Neural crest cell (in vitro differentiated cells): Measurements from ENCODE around the gene ANKRD66. TPM values are rescaled to one million over a fixed set of nuclear protein-coding genes. Genes with fewer than 3 reads are reported as not detected.
"Not testable (repeated sequence)": the region's sequence is repeated elsewhere in the genome, so short reads cannot be mapped to it uniquely, and the experiment has no call there.

Source experiments
- DNase-seq: peaks from one replicate; pipeline ENCODE4 v3.0.0; 2021; ENCODE audit warnings: low read depth, mixed read lengths, low spot score
- H3K27ac Mint-ChIP-seq: one replicate; pipeline ENCODE4 v1.8.0; 2021; ENCODE audit warnings: mild to moderate bottlenecking, mixed read lengths; ENCODE audit not compliant: unreplicated experiment
- H3K27me3 Mint-ChIP-seq: 2 replicates; pipeline ENCODE4 v1.8.0; 2021; ENCODE audit warnings: low read depth, mild to moderate bottlenecking, mixed read lengths
- H3K36me3 Mint-ChIP-seq: 2 replicates; pipeline ENCODE4 v1.8.0; 2021; ENCODE audit warnings: low read depth, mild to moderate bottlenecking, mixed read lengths
- H3K4me1 Mint-ChIP-seq: 2 replicates; pipeline ENCODE4 v1.8.0; 2021; ENCODE audit warnings: mixed read lengths
- H3K4me3 Mint-ChIP-seq: one replicate; pipeline ENCODE4 v1.8.0; 2021; ENCODE audit warnings: mild to moderate bottlenecking, mixed read lengths
- H3K9me3 Mint-ChIP-seq: 2 replicates; pipeline ENCODE4 v1.8.0; 2021; ENCODE audit warnings: mixed read lengths
- total RNA-seq: library from RNA; stranded (reverse); gene quantifications from 2 replicates; pipeline ENCODE4 v1.2.1, GENCODE V29; 2021
- TF ChIP-seq, protein P1 (sequence below): fragments of 200-600 bp; sonication (generic); conservative IDR thresholded peaks from 2 replicates; pipeline ENCODE4 v1.5.0; 2021; ENCODE audit warnings: antibody characterized with exemption, mild to moderate bottlenecking

ANKRD66 gene
- total RNA-seq, 1 donor from 2014 or later, result not detected

DNA sequence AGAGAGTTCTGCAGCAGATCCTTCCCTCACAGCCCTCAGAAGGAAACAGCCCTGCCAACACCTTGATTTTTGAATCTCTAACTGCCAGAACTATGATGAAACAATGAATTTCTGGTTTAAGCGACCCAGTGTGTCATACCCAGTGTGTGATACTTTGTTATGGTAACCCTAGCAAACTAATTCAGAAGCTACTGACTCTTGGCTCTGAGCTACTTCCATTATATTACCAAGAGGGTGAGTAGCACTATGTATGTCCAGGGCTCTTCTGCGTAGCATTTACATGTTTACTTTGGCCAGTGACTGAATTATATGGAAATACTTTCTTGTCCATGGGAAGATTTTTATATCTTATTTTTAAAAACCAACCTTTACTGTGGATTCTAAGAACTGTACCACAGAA is 16.7 kb downstream of the ANKRD66 start:
- TF ChIP-seq, protein P1, sequence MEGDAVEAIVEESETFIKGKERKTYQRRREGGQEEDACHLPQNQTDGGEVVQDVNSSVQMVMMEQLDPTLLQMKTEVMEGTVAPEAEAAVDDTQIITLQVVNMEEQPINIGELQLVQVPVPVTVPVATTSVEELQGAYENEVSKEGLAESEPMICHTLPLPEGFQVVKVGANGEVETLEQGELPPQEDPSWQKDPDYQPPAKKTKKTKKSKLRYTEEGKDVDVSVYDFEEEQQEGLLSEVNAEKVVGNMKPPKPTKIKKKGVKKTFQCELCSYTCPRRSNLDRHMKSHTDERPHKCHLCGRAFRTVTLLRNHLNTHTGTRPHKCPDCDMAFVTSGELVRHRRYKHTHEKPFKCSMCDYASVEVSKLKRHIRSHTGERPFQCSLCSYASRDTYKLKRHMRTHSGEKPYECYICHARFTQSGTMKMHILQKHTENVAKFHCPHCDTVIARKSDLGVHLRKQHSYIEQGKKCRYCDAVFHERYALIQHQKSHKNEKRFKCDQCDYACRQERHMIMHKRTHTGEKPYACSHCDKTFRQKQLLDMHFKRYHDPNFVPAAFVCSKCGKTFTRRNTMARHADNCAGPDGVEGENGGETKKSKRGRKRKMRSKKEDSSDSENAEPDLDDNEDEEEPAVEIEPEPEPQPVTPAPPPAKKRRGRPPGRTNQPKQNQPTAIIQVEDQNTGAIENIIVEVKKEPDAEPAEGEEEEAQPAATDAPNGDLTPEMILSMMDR, result no peak
- peaks cover 7% of the 10 kb centered on the region for H3K9me3 Mint-ChIP-seq

DNA sequence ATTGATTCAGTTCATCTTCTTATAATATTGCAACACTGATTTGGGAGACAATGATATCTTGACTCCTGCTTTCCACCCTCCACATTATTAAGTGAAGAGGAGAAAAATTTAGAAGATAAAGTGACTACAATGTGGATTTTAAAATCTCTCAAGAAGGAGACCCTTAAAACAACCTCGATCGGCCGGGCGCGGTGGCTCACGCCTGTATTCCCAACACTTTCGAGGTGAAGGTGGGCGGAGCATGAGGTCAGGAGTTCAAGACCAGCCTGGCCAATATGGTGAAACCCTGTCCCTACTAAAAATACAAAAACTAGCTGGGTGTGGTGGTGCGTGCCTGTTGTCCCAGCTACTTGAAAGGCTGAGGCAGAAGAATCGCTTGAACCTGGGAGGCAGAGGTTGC is 17.5 kb downstream of the ANKRD66 start:
- not testable (repeated sequence) for H3K27me3 Mint-ChIP-seq, H3K9me3 Mint-ChIP-seq, H3K36me3 Mint-ChIP-seq, H3K27ac Mint-ChIP-seq, H3K4me3 Mint-ChIP-seq, DNase-seq, H3K4me1 Mint-ChIP-seq

More for the DNA sequence above, 16.7 kb downstream of the ANKRD66 start:
- H3K36me3 Mint-ChIP-seq, result no peaks in the 10 kb centered on the region
- no peaks in the 10 kb centered on the region for H3K27me3 Mint-ChIP-seq
- H3K27ac Mint-ChIP-seq, result no peak overlapping the region
- no peaks in the 10 kb centered on the region for H3K4me1 Mint-ChIP-seq
- DNase-seq, result no peak
- no peak overlapping the region for H3K4me3 Mint-ChIP-seq

DNA sequence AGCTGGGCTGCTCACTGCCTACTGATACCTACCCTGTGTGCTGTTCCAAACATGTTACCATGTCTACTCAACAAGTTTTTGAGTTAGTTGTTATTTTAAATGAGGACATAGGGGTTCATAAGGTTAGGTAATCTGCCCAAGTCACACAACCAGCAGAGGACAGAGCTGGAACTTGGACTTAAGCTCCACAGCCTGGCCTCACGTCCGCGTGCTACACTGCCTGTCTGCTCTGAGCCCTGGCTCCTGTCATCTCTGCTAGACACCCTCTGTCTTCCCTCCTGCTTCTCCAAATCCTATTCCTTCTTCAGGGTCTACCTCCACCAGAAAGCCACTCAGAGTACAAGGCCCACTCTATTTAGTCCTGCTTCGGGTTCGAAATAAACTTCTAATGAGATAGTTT is 18.2 kb downstream of the ANKRD66 start:
- DNase-seq, result no peak
- peaks cover 7% of the 10 kb centered on the region for H3K9me3 Mint-ChIP-seq
- H3K27ac Mint-ChIP-seq, result no peak overlapping the region
- TF ChIP-seq, protein P1, result no peak
- no peaks in the 10 kb centered on the region for H3K36me3 Mint-ChIP-seq
- no peak overlapping the region for H3K4me3 Mint-ChIP-seq
- no peaks in the 10 kb centered on the region for H3K27me3 Mint-ChIP-seq
- no peaks in the 10 kb centered on the region for H3K4me1 Mint-ChIP-seq

DNA sequence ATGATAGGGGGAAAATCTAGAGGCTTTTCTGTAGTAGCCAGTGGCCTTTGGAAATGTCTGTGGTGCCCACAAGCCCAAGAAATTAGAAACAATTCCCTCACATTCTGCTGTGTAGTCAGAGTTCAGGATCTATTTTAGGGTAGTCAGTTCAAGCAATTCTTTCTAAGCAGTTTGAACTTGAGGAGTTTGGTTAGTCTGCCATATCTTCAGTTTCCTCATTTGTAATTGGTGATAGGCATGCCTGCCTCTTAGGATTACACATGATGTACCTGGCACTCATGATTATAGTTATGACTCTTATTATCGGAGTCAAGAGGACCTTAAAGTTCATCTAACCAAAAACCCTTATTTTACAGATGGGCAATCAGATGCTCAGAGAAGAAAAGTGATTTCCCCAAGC is 25.3 kb downstream of the ANKRD66 start:
- no peak overlapping the region for H3K27ac Mint-ChIP-seq

DNA sequence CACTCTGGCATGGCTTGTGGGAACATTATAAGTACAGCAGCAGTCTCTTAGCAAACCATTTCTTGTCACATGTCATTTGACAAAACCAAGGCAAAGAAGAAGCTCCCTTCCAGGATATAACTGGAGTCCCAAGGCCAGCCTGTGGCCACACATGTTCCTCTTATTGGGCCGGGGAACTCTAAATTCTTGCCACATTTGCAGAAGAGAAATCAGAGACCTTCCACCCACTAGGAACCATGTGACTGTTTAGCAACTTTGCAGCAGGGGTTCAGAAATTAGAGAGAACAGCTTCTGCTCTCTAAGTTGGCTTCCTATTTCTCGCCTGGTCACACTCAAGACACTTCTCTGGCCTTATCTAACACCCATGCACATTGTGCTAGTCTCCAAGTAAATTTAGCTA is 26.0 kb downstream of the ANKRD66 start:
- Mint-ChIP-seq H3K36me3 (no peaks in the 10 kb centered on the region), H3K27me3 (no peaks in the 10 kb centered on the region), H3K27ac (no peak overlapping the region), H3K9me3 (peaks cover 2% of the 10 kb centered on the region), H3K4me1 (no peaks in the 10 kb centered on the region), H3K4me3 (no peak overlapping the region)
- TF ChIP-seq, protein P1, result no peak
- DNase-seq, result no peak

More for the DNA sequence above, 25.3 kb downstream of the ANKRD66 start:
- no peaks in the 10 kb centered on the region for H3K27me3 Mint-ChIP-seq
- H3K9me3 Mint-ChIP-seq, result peaks cover 4% of the 10 kb centered on the region
- no peaks in the 10 kb centered on the region for H3K36me3 Mint-ChIP-seq
- no peak for DNase-seq
- TF ChIP-seq, protein P1, result no peak
- H3K4me3 Mint-ChIP-seq, result no peak overlapping the region
- H3K4me1 Mint-ChIP-seq, result no peaks in the 10 kb centered on the region

DNA sequence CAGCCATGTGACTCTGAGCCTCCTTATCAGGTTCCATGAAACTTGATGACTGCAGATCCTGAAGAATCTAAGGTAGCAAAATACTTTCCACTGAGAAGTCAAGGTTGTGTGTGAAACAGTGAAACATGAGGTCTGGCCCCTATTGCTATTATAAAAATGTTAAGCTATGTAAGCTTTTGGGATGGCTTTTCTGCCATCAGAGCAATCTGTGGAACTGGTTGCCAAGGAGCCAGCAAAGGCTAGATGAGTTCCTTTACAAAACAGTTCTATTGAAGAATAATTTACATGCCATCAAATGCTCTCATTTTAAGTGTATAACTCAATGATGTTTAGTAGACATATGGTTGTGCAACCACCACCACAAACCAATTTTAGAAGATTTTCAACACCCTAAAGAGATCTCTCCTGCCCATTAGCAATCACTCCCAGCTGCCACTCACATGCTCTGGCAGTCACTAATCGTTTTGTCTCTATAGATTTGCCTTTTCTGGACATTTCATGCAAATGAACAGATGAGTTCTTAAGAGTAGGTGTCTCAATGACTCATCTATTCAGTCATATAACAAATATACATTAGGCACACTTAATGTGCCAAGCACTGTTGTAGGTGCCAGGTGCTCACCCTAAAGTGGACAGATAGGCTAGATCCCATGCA is 26.6 kb downstream of the ANKRD66 start:
- H3K9me3 Mint-ChIP-seq, result no peaks in the 10 kb centered on the region
- H3K27ac Mint-ChIP-seq, result no peak overlapping the region
- TF ChIP-seq, protein P1, result no peak
- H3K4me3 Mint-ChIP-seq, result no peak overlapping the region
- H3K36me3 Mint-ChIP-seq, result no peaks in the 10 kb centered on the region
- no peaks in the 10 kb centered on the region for H3K27me3 Mint-ChIP-seq
- no peak for DNase-seq
- H3K4me1 Mint-ChIP-seq, result no peaks in the 10 kb centered on the region

DNA sequence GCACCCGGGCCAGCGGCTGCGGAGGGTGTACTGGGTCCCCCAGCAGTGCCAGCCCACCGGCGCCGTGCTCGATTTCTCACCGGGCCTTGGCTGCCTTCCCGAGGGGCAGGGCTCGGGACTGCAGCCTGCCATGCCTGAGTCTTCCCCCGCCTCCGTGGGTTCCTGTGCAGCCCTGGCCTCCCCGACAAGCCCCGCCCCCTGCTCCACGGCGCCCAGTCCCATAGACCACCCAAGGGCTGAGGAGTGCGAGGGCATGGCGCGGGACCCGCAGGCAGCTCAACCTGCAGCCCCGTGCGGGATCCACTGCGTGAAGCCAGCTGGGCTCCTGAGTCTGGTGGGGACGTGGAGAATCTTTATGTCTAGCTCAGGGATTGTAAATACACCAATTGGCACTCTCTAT is 28.0 kb downstream of the ANKRD66 start:
- not testable (repeated sequence) for H3K27me3 Mint-ChIP-seq, DNase-seq, H3K36me3 Mint-ChIP-seq, H3K4me3 Mint-ChIP-seq, H3K4me1 Mint-ChIP-seq, H3K27ac Mint-ChIP-seq, H3K9me3 Mint-ChIP-seq
